Fibroblast of the aortic adventitia (primary cell): ENCODE results near the gene TREM2. TPM values are rescaled to one million over a fixed set of nuclear protein-coding genes. Genes with fewer than 3 reads are reported as not detected.

Source experiments
- DNase-seq: peaks from one replicate; pipeline ENCODE4 v3.0.0-alpha.2; 2010; ENCODE audit warnings: low read depth
- H3K4me3 ChIP-seq: 2 replicates; pipeline ENCODE4 v1.5.1; 2011; ENCODE audit warnings: low read depth, mild to moderate bottlenecking, control low read depth, low read length, moderate library complexity
- CTCF ChIP-seq: IDR thresholded peaks from 2 replicates; pipeline ENCODE4 v1.5.1; 2011; ENCODE audit warnings: mild to moderate bottlenecking, low read length, control low read depth, inconsistent platforms; ENCODE audit not compliant: insufficient read depth
- total RNA-seq: library from RNA; depleted of rRNA; stranded (reverse); fragments of >200 nt; gene quantifications from 2 replicates; pipeline ENCODE4 v1.2.3, GENCODE V29; 2012; ENCODE audit warnings: low replicate concordance

TREM2 gene
- total RNA-seq, 1 donor, result not detected

GRCh38 chr6:41175084-41175483 is 12.2 kb upstream of the TREM2 start:
- no peak overlapping the region for H3K4me3 ChIP-seq
- TF ChIP-seq CTCF, result no peak
- no peak for DNase-seq

- no peak for TF ChIP-seq CTCF
- no peak for DNase-seq
- no peak overlapping the region for H3K4me3 ChIP-seq
Observed at GRCh38 chr6:41174610-41175009, 11.7 kb upstream of the TREM2 start.

- TF ChIP-seq CTCF, result no peak
- no peak overlapping the region for H3K4me3 ChIP-seq
- no peak for DNase-seq
Observed at GRCh38 chr6:41171908-41172307, 9.0 kb upstream of the TREM2 start.

- no peak for TF ChIP-seq CTCF
Observed at GRCh38 chr6:41170547-41171160, 7.7 kb upstream of the TREM2 start.

GRCh38 chr6:41167173-41167963 is 4.5 kb upstream of the TREM2 start:
- no peak for TF ChIP-seq CTCF
- no peak overlapping the region for H3K4me3 ChIP-seq
- peak; percentile 6 for DNase-seq

More at GRCh38 chr6:41170547-41171160, 7.7 kb upstream of the TREM2 start:
- no peak overlapping the region for H3K4me3 ChIP-seq
- DNase-seq, result no peak

- no peak overlapping the region for H3K4me3 ChIP-seq
- TF ChIP-seq CTCF, result no peak
- DNase-seq, result no peak
Observed at GRCh38 chr6:41164551-41165120, 1.7 kb upstream of the TREM2 start.

GRCh38 chr6:41163419-41163717 is 452 bp upstream of the TREM2 start:
- no peak overlapping the region for H3K4me3 ChIP-seq
- TF ChIP-seq CTCF, result no peak
- no peak for DNase-seq
